ENCODE results near the gene KY. TPM values are rescaled to one million over a fixed set of nuclear protein-coding genes. Genes with fewer than 3 reads are reported as not detected.

Gene KY
- polyA plus RNA-seq, 3 donors: 0.03 to 0.09 TPM; not detected in 1

DNA sequence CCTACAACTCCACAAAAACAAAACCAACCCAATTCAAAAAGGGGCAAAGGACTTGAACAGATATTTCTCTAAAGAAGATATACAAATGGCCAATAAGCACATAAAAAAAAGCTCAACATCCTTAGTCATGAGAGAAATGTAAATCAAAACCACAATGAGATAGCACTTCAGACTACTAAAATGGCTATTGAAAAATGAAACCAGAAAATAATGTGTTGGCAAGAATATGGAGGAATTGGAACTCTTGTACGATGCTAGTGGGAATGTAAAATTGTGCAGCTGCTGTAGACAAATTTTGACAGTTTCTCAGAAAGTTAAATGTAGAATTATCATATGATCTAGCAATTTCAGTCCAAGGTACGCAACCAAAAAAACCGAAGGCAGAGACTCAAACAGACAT is 29.0 kb downstream of the KY start:
- no peak overlapping the region for H3K27ac ChIP-seq (ENCODE audit: low read depth in 1 of 2, low read length in 2 of 2)
- H3K9ac ChIP-seq (ENCODE audit: insufficient read depth, low read length, poor library complexity, severe bottlenecking): no peak overlapping the region
- Mint-ChIP-seq H3K36me3 (no peaks in the 10 kb centered on the region), H3K27ac (peak overlapping the region in 4 of 7 donors; percentile 31 to 84 (median 52)), H3K27me3 (ENCODE audit: low read depth in 3 of 3) (peaks cover 0 to 2% (median 0%) of the 10 kb centered on the region in 3 donors), H3K4me1 (peaks cover 9% of the 10 kb centered on the region), H3K4me3 (peak overlapping the region in 1 of 2 donors; percentile 72), H3K9me3 (peaks cover 0 to 2% (median 0%) of the 10 kb centered on the region in 7 donors)
- TF ChIP-seq CTCF (IDR thresholded peaks at IDR 0.05): no peak
- H3K27me3 ChIP-seq (ENCODE audit: control insufficient read depth in 2 of 2, insufficient read depth in 2 of 2, low read length in 2 of 2): no peaks in the 10 kb centered on the region
- no peaks in the 10 kb centered on the region for H3K9me3 ChIP-seq (replicated peaks in 1 of 2; ENCODE audit: control insufficient read depth in 1 of 2, insufficient read depth in 1 of 2, low read length in 2 of 2)
- no peak for DNase-seq
- no peaks in the 10 kb centered on the region for H4K20me1 ChIP-seq (ENCODE audit: insufficient read depth, low read length)
- no peak overlapping the region for H3K4me2 ChIP-seq (replicated peaks; ENCODE audit: extremely low read depth, low read length, poor library complexity, severe bottlenecking)
- intact Hi-C loops (cut with micrococcal nuclease): no loop called here
- H3K4me3 ChIP-seq (replicated peaks in 1 of 3; ENCODE audit: low read depth in 2 of 3, low read length in 3 of 3): no peak overlapping the region
- H3K79me2 ChIP-seq (ENCODE audit: insufficient read depth, low read length): no peaks in the 10 kb centered on the region
- no peaks in the 10 kb centered on the region for H3K36me3 ChIP-seq (replicated peaks in 1 of 2; ENCODE audit: control insufficient read depth in 1 of 2, insufficient read depth in 2 of 2, low read length in 2 of 2)
- no peaks in the 10 kb centered on the region for H3K4me1 ChIP-seq (ENCODE audit: control insufficient read depth in 1 of 2, insufficient read depth in 2 of 2, low read length in 2 of 2)
- 0% methylated on average over 1 of the region's 3 CpGs for WGBS (ENCODE audit: insufficient coverage)
- H2AFZ ChIP-seq (ENCODE audit: insufficient read depth, low read depth, low read length, poor library complexity, severe bottlenecking): no peak overlapping the region

GRCh38 chr3:134620476-134621115 is 30.2 kb downstream of the KY start:
- no peaks in the 10 kb centered on the region for H3K36me3 ChIP-seq (replicated peaks in 1 of 2; ENCODE audit: control insufficient read depth in 1 of 2, insufficient read depth in 2 of 2, low read length in 2 of 2)
- H3K27ac ChIP-seq (ENCODE audit: low read depth in 1 of 2, low read length in 2 of 2): no peak overlapping the region
- no peak for TF ChIP-seq CTCF (IDR thresholded peaks at IDR 0.05)
- H3K9me3 ChIP-seq (replicated peaks in 1 of 2; ENCODE audit: control insufficient read depth in 1 of 2, insufficient read depth in 1 of 2, low read length in 2 of 2): no peaks in the 10 kb centered on the region
- Mint-ChIP-seq H3K36me3 (no peaks in the 10 kb centered on the region), H3K27me3 (ENCODE audit: low read depth in 3 of 3) (peaks cover 0 to 2% (median 0%) of the 10 kb centered on the region in 3 donors), H3K27ac (no peak overlapping the region), H3K9me3 (peaks cover 0 to 2% (median 0%) of the 10 kb centered on the region in 7 donors), H3K4me1 (peaks cover 9% of the 10 kb centered on the region), H3K4me3 (no peak overlapping the region)
- no peak overlapping the region for H2AFZ ChIP-seq (ENCODE audit: insufficient read depth, low read depth, low read length, poor library complexity, severe bottlenecking)
- no peak overlapping the region for H3K4me3 ChIP-seq (replicated peaks in 1 of 3; ENCODE audit: low read depth in 2 of 3, low read length in 3 of 3)
- H3K9ac ChIP-seq (ENCODE audit: insufficient read depth, low read length, poor library complexity, severe bottlenecking): no peak overlapping the region
- no peak overlapping the region for H3K4me2 ChIP-seq (replicated peaks; ENCODE audit: extremely low read depth, low read length, poor library complexity, severe bottlenecking)
- 96% methylated on average over 5 of the region's 5 CpGs for WGBS (ENCODE audit: insufficient coverage)
- no peaks in the 10 kb centered on the region for H3K27me3 ChIP-seq (ENCODE audit: control insufficient read depth in 2 of 2, insufficient read depth in 2 of 2, low read length in 2 of 2)
- no peaks in the 10 kb centered on the region for H3K4me1 ChIP-seq (ENCODE audit: control insufficient read depth in 1 of 2, insufficient read depth in 2 of 2, low read length in 2 of 2)
- no peaks in the 10 kb centered on the region for H4K20me1 ChIP-seq (ENCODE audit: insufficient read depth, low read length)
- no peaks in the 10 kb centered on the region for H3K79me2 ChIP-seq (ENCODE audit: insufficient read depth, low read length)
- intact Hi-C loops (cut with micrococcal nuclease): no loop called here
- no peak for DNase-seq

Data from CD14-positive monocyte (primary cell).